Lower leg skin (tissue), 4 donors: ENCODE measurements around the gene MFSD6. TPM values are rescaled to one million over a fixed set of nuclear protein-coding genes. Genes with fewer than 3 reads are reported as not detected.
A peak's percentile ranks its signal among the peaks of the same experiment; 100 is the strongest.

Experiments
- DNase-seq, 2 donors: peaks; one replicate each; pipeline ENCODE4 v3.0.0-alpha.2; 2019; ENCODE audit warnings: low spot score in 2 of 2
- H3K4me3 ChIP-seq: fragments of 200-600 bp; sonication (generic); 2 replicates; pipeline ENCODE4 v1.5.1; 2017; ENCODE audit warnings: mild to moderate bottlenecking, low read depth; ENCODE audit not compliant: poor library complexity, severe bottlenecking
- POLR2A ChIP-seq, 2 donors: fragments of 450-650 bp; IDR thresholded peaks; one replicate each; pipeline ENCODE4 v1.6.1; 2016 to 2017; ENCODE audit warnings: antibody characterized with exemption in 2 of 2, mild to moderate bottlenecking in 1 of 2, moderate library complexity in 1 of 2
- WGBS, 2 donors: methylation state at CpG; one replicate each; pipeline ENCODE4 v1.1.5; 2018; 5-methylcytosine and 5-hydroxymethylcytosine counted together
- intact Hi-C: fragments of 100-400 bp; cut with DNase I; formaldehyde crosslinking; loops from one replicate; pipeline ENCODE4 v1.15.0; 2023; ENCODE audit warnings: low total_unique reads
- total RNA-seq, 4 donors: library from RNA; depleted of rRNA; stranded (reverse); fragments of >200 nt; gene quantifications; one replicate each; pipeline ENCODE4 v1.1.0, GENCODE V29; 2016
- TF ChIP-seq, protein P1 (sequence below), 3 donors: fragments of 450-650 bp; IDR thresholded peaks; one replicate each; pipeline ENCODE4 v1.5.1; 2016; ENCODE audit warnings: antibody characterized with exemption in 3 of 3, mild to moderate bottlenecking in 3 of 3, moderate library complexity in 2 of 3

The MFSD6 gene
- total RNA-seq, 4 donors from 2014 or later: 184 to 265 (median 208) TPM

DNA sequence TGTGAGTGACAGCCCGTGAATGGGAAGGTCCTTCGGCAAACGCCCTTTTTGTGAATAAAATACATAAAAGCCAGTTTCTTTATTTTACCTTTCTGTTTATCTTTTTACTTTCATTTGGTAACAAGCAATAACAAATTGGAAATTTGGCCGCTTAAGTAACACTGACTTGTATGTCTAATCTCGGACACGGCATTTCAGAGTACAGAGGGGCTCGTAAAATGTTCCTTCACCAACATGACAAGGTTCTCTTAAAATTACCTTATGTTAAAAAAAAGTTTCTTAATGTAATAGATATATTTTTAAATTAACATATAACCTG lies 126.9 kb downstream of the MFSD6 start:
- peak overlapping the region; percentile 62 for H3K4me3 ChIP-seq
- intact Hi-C loops: loop anchor here (10.0 kb wide), 1 partner anchor 120 kb away; no protein-coding TSS in a partner anchor
- WGBS, 2 donors: 3 to 4% methylated on average over 7 of the region's 7 CpGs
- no peak for TF ChIP-seq POLR2A (IDR thresholded peaks at IDR 0.05)
- TF ChIP-seq, protein P1, sequence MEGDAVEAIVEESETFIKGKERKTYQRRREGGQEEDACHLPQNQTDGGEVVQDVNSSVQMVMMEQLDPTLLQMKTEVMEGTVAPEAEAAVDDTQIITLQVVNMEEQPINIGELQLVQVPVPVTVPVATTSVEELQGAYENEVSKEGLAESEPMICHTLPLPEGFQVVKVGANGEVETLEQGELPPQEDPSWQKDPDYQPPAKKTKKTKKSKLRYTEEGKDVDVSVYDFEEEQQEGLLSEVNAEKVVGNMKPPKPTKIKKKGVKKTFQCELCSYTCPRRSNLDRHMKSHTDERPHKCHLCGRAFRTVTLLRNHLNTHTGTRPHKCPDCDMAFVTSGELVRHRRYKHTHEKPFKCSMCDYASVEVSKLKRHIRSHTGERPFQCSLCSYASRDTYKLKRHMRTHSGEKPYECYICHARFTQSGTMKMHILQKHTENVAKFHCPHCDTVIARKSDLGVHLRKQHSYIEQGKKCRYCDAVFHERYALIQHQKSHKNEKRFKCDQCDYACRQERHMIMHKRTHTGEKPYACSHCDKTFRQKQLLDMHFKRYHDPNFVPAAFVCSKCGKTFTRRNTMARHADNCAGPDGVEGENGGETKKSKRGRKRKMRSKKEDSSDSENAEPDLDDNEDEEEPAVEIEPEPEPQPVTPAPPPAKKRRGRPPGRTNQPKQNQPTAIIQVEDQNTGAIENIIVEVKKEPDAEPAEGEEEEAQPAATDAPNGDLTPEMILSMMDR (IDR thresholded peaks at IDR 0.05): no peak
- no peak for DNase-seq

DNA sequence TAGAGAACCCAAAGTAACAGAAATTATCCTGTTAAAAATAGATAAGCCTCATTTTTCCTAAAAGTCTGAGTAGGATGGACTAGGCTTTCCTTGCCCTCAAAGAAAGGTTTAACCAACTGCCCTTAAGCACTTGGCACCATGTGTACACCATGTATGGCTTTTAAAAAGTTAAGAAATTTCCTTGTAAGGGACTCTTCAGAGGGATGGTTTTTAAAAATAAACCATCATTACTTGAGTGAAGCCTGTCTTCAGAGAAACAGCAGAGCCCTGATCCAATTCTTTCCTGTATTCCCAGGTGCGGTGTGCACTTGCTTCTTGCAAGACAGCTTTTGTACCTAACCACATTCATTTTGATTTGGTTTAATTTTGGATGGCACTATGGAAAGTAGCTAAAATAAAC lies 127.4 kb downstream of the MFSD6 start:
- intact Hi-C loops: loop anchor here (10.0 kb wide), 1 partner anchor 119 kb away; no protein-coding TSS in a partner anchor
- no peak for DNase-seq
- TF ChIP-seq, protein P1 (IDR thresholded peaks at IDR 0.05): no peak
- no peak for TF ChIP-seq POLR2A (IDR thresholded peaks at IDR 0.05)
- no peak overlapping the region for H3K4me3 ChIP-seq
- 53 to 65% methylated on average over 1 of the region's 1 CpG for WGBS, 2 donors

DNA sequence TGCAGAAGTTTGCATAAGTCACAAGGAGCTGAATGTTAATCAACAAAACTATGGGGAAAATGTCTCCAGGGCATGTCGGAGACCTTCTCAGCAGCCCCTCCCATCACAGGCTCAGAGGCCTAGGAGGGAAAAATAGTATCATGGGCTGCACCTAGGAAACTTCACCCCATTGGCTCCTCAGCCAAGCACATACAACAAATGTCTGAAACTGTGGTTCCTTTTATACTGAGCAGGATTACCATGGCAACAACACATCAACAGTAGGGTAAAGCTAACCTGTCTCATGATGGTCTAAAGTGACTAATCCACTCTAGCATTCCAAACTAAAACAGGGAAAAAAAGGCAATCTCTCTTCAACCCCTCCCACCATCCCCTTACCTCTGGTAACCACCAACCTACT lies 129.6 kb downstream of the MFSD6 start:
- no peak for TF ChIP-seq POLR2A (IDR thresholded peaks at IDR 0.05)
- TF ChIP-seq, protein P1 (IDR thresholded peaks at IDR 0.05): no peak
- no peak overlapping the region for H3K4me3 ChIP-seq
- intact Hi-C loops: loop anchor here (10.0 kb wide), 1 partner anchor 117 kb away; no protein-coding TSS in a partner anchor
- 67 to 78% methylated on average over 1 of the region's 1 CpG for WGBS, 2 donors
- no peak for DNase-seq

DNA sequence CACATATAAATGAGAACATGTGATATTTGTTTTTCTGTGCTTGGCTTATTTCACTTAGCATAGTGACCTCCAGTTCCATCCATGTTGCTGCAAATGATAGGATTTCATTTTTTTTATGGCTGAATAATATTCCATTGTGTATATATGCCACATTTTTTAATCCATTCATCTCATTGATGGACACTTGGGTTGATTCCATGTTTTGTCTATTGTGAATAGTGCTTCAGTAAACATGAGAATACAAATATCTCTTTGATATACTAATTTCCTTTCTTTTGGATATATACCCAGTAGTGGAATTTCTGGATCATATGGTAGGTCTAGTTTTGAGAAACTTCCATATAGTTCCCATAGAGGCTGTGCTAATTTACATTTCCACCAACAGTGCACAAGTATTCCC lies 130.0 kb downstream of the MFSD6 start:
- intact Hi-C loops: loop anchor here (10.0 kb wide), 1 partner anchor 117 kb away; no protein-coding TSS in a partner anchor
- DNase-seq: no peak
- no peak for TF ChIP-seq POLR2A (IDR thresholded peaks at IDR 0.05)
- TF ChIP-seq, protein P1 (IDR thresholded peaks at IDR 0.05): no peak
- no peak overlapping the region for H3K4me3 ChIP-seq

DNA sequence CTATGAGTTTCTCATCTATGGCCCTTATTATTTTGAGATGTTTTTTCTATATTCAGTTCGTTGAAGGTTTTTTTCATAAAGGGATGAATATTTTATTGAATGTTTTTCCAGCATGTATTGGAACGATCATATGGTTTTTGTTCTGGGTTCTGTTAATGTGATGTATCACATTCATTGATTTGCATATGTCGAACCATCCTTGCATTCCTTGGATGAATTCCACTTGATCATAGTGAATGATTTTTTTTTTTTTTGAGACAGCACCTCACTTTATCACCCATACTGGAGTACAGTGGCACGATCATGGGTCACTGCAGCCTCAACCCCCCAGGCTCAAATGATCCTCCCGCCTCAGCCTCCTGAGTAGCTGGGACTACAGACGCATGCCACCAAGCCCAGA lies 131.9 kb downstream of the MFSD6 start:
- no peak for TF ChIP-seq POLR2A (IDR thresholded peaks at IDR 0.05)
- TF ChIP-seq, protein P1 (IDR thresholded peaks at IDR 0.05): no peak
- intact Hi-C loops: no loop called here
- H3K4me3 ChIP-seq: no peak overlapping the region
- WGBS, 2 donors: 84 to 95% methylated on average over 6 of the region's 6 CpGs
- DNase-seq: no peak

DNA sequence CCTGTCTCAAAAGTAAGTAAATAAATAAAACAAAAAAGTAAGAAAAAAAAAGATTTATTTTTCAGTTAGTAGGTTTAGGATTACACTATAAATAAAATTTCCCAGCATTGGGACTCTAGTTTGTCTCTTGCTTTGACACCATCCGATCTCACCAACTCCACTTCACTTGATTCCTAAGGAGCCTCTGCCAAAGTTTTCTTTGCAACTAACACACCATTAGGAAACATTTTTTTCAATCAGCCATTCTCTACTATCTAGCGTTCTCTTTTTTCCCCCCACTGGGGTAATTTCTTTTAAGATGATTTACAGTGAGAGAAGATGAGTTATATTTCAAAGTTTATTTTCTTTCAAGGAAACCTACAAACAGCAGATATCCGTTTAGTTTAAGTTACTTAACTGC lies 136.9 kb downstream of the MFSD6 start:
- no peak for TF ChIP-seq POLR2A (IDR thresholded peaks at IDR 0.05)
- TF ChIP-seq, protein P1 (IDR thresholded peaks at IDR 0.05): no peak
- WGBS, 2 donors: 45 to 48% methylated on average over 3 of the region's 3 CpGs

More for the DNA sequence above, 136.9 kb downstream of the MFSD6 start:
- no peak overlapping the region for H3K4me3 ChIP-seq
- DNase-seq: no peak
- intact Hi-C loops: no loop called here
